Endothelial cell of umbilical vein (primary cell): ENCODE data around the gene TEX12. TPM values are rescaled to one million over a fixed set of nuclear protein-coding genes. Genes with fewer than 3 reads are reported as not detected.

Source experiments
- BruUV-seq: library from RNA; stranded (reverse); fragments of 400-500 nt; replicated peaks from 2 replicates; lab custom pipeline; 2021; lab: Mats Ljungman, UMichigan
- CTCF ChIA-PET: fragments of 300-600, 350-600 bp; sonication (Branson Sonifier 250); formaldehyde crosslinking; loops from one replicate; lab custom pipeline; 2021; ENCODE audit warnings: antibody characterized with exemption, inconsistent platforms; lab: Charles Lee
- POLR2A ChIA-PET: fragments of 300-600, 350-600 bp; sonication (Branson Sonifier 250); formaldehyde crosslinking; loops from one replicate; lab custom pipeline; 2021; ENCODE audit warnings: antibody characterized with exemption, inconsistent platforms; lab: Charles Lee
- DNase-seq: peaks from one replicate; pipeline ENCODE4 v3.0.0-alpha.2; 2011; ENCODE audit warnings: low read depth, low spot score
- FAIRE-seq: peaks from 2 replicates; lab custom pipeline; 2011; peaks lifted over from hg19 to GRCh38; lab: Jason Lieb, UNC
- H2AFZ ChIP-seq: 2 replicates; pipeline ENCODE4 v1.6.0; 2012; ENCODE audit warnings: low read depth, low read length, control low read depth, inconsistent platforms
- H3K27ac ChIP-seq: 2 replicates; pipeline ENCODE4 v1.5.1; 2011; ENCODE audit warnings: low read depth, mild to moderate bottlenecking, control low read depth, low read length, moderate library complexity; ENCODE audit not compliant: insufficient read depth
- H3K27me3 ChIP-seq, 2 experiments: 2 replicates each; pipeline versions ENCODE4 v1.6.0 to v1.6.1; 2011; ENCODE audit warnings: low read length in 2 of 2, mixed read lengths in 1 of 2; ENCODE audit not compliant: control insufficient read depth in 2 of 2, insufficient read depth in 2 of 2
- H3K36me3 ChIP-seq, 2 experiments: 2 replicates in 1 of 2; 3 replicates in 1 of 2; pipeline ENCODE4 v1.5.1; 2011; ENCODE audit warnings: low read length in 2 of 2, mild to moderate bottlenecking in 1 of 2, moderate library complexity in 1 of 2; ENCODE audit not compliant: control insufficient read depth in 2 of 2, insufficient read depth in 2 of 2; ENCODE audit errors: extremely low read depth in 1 of 2
- H3K4me1 ChIP-seq: 3 replicates; pipeline ENCODE4 v1.5.1; 2011; ENCODE audit warnings: mild to moderate bottlenecking, low read length; ENCODE audit not compliant: control insufficient read depth, insufficient read depth; ENCODE audit errors: extremely low read depth
- H3K4me2 ChIP-seq: 2 replicates; pipeline ENCODE4 v1.6.1; 2011; ENCODE audit warnings: low read length, control low read depth, mixed read lengths; ENCODE audit not compliant: insufficient read depth
- H3K4me3 ChIP-seq, 3 experiments: fragments of 200-600 bp in 1 of 3; sonication (generic), shearing (Covaris generic) in 1 of 3; replicated peaks in 1 of 3; 2 replicates each; pipeline ENCODE4 v1.5.1; 2011 to 2016; ENCODE audit warnings: control low read depth in 3 of 3, low read length in 3 of 3, mild to moderate bottlenecking in 2 of 3, inconsistent platforms in 1 of 3, low read depth in 1 of 3, moderate library complexity in 1 of 3; ENCODE audit not compliant: insufficient read depth in 1 of 3
- H3K79me2 ChIP-seq: 2 replicates; pipeline ENCODE4 v1.6.0; 2012; ENCODE audit warnings: low read length, inconsistent platforms; ENCODE audit not compliant: control insufficient read depth, insufficient read depth
- H3K9ac ChIP-seq: replicated peaks from 2 replicates; pipeline ENCODE3; 2011; ENCODE audit warnings: low read length, control low read depth; ENCODE audit not compliant: insufficient read depth; ENCODE audit errors: extremely low read depth
- H3K9me1 ChIP-seq: replicated peaks from 3 replicates; pipeline ENCODE4 v1.6.0; 2011; ENCODE audit warnings: mild to moderate bottlenecking, low read length; ENCODE audit not compliant: control insufficient read depth, insufficient read depth; ENCODE audit errors: extremely low read depth
- H3K9me3 ChIP-seq: replicated peaks from 2 replicates; pipeline ENCODE4 v1.5.1; 2012; ENCODE audit warnings: low read length, inconsistent platforms; ENCODE audit not compliant: control insufficient read depth, insufficient read depth
- H4K20me1 ChIP-seq: replicated peaks from 2 replicates; pipeline ENCODE3; 2011; ENCODE audit warnings: mild to moderate bottlenecking, low read length; ENCODE audit not compliant: control insufficient read depth, insufficient read depth; ENCODE audit errors: extremely low read depth
- EZH2 ChIP-seq: IDR thresholded peaks from 2 replicates; pipeline ENCODE4 v1.6.1; 2012; ENCODE audit warnings: borderline replicate concordance, low read depth, mild to moderate bottlenecking, moderate library complexity, low read length, inconsistent platforms; ENCODE audit not compliant: severe bottlenecking
- FOS ChIP-seq: IDR thresholded peaks from 2 replicates; pipeline ENCODE4 v1.6.1; 2011; ENCODE audit warnings: mild to moderate bottlenecking, low read length, moderate library complexity, borderline replicate concordance; ENCODE audit not compliant: insufficient read depth
- GATA2 ChIP-seq: IDR thresholded peaks from 2 replicates; pipeline ENCODE4 v1.7.0; 2011; ENCODE audit warnings: low read depth, mild to moderate bottlenecking, moderate library complexity, mixed read lengths, low read length; ENCODE audit not compliant: insufficient read length, insufficient read depth
- JUN ChIP-seq: IDR thresholded peaks from 2 replicates; pipeline ENCODE4 v1.6.1; 2011; ENCODE audit warnings: borderline replicate concordance, low read depth; ENCODE audit not compliant: insufficient read length, insufficient read depth
- MYC ChIP-seq: IDR thresholded peaks from one replicate; pipeline ENCODE4 v1.6.1; 2011; ENCODE audit warnings: mild to moderate bottlenecking, low read depth, low read length
- POLR2A ChIP-seq: IDR thresholded peaks from 2 replicates; pipeline ENCODE4 v1.6.1; 2012; ENCODE audit warnings: low read depth, mild to moderate bottlenecking, control low read depth, low read length
- POLR2AphosphoS5 ChIP-seq: IDR thresholded peaks from 2 replicates; pipeline ENCODE4 v1.6.1; 2012; ENCODE audit warnings: low read depth, mild to moderate bottlenecking, control low read depth, low read length, moderate library complexity; ENCODE audit not compliant: insufficient read depth
- dilution Hi-C: fragments of 300-500 bp; cut with MboI; formaldehyde crosslinking; loops from one replicate; pipeline ENCODE4 v1.15.0; 2019; ENCODE audit warnings: low sequenced_read_pairs; ENCODE audit not compliant: extremely low pct_ligation_motif_present
- intact Hi-C: fragments of 100-400 bp; cut with micrococcal nuclease; formaldehyde crosslinking; loops from one replicate; pipeline ENCODE4 v1.10.0; 2022
- polyA plus RNA-seq, 4 experiments: library from polyadenylated mRNA; depleted of rRNA in 3 of 4; stranded (reverse) in 3 of 4; unstranded in 1 of 4; fragments of >200 nt; gene quantifications; 2 replicates each; pipeline versions ENCODE4 v1.2.1 to v1.2.3, GENCODE V29; 2011 to 2012; ENCODE audit warnings: missing spikeins in 1 of 4
- total RNA-seq: library from RNA; stranded (reverse); gene quantifications from 2 replicates; pipeline ENCODE4 v1.2.3, GENCODE V29; 2021
- TF ChIP-seq, protein P1 (sequence below), 2 donors: IDR thresholded peaks; 1 replicate in 1 of 2; 2 replicates in 1 of 2; pipeline ENCODE4 v1.5.1; 2011; ENCODE audit warnings: low read length in 2 of 2, mild to moderate bottlenecking in 2 of 2, moderate library complexity in 2 of 2, control low read depth in 1 of 2, inconsistent platforms in 1 of 2, low read depth in 1 of 2; ENCODE audit not compliant: insufficient read depth in 1 of 2; ENCODE audit errors: extremely low read depth in 1 of 2
- TF ChIP-seq, protein P2 (sequence below): IDR thresholded peaks from 2 replicates; pipeline ENCODE4 v1.6.1; 2011; ENCODE audit not compliant: insufficient read depth, insufficient read length

The TEX12 gene
- total and polyA plus RNA-seq, 2 donors (not counting 3 experiments of a cell fraction or from before 2014, with no cell fraction given): 0.46 TPM; not detected in 1

DNA sequence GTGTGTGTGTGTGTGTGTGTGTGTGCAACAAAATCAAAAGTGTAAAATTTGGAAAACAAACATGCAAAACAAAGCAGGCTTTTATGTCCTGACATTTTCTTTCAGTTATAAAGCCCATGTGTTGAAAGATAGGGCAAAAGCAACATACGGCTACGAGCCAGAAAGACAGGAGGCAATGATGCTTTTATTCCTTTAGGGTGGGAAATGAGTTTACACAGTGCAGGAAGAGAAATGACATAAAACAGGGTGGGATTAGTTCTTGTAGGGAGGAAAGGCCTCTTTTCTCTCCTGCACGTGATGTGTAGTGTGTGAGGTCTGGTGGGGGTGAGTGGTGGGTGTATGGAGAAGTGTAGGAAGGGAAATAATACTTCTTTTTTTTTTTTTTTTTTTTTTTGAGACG lies 32.7 kb upstream of the TEX12 start:
- Histone ChIP-seq H3K36me3 (no peaks in the 10 kb centered on the region), H2AFZ (no peak overlapping the region), H3K79me2 (no peaks in the 10 kb centered on the region), H3K9me1 (no peaks in the 10 kb centered on the region), H3K4me3 (no peak overlapping the region), H3K9ac (no peak overlapping the region), H3K27me3 (no peaks in the 10 kb centered on the region), H4K20me1 (no peaks in the 10 kb centered on the region), H3K9me3 (no peaks in the 10 kb centered on the region), H3K4me1 (no peaks in the 10 kb centered on the region), H3K4me2 (no peak overlapping the region), H3K27ac (no peak overlapping the region)
- BruUV-seq: no TSS peak
- intact Hi-C loops (no loop called here), dilution Hi-C loops (no loop called here)
- no peak for DNase-seq
- POLR2A ChIA-PET: no interaction called here
- CTCF ChIA-PET: interaction anchor here (1.0 to 1.5 kb wide), 4 partner anchors 9 to 30 kb away, joined by 3 to 4 read pairs (median 4); partner anchors contain the start of gene IL18
- TF ChIP-seq EZH2: no peak
- TF ChIP-seq MYC: no peak
- TF ChIP-seq, protein P1, sequence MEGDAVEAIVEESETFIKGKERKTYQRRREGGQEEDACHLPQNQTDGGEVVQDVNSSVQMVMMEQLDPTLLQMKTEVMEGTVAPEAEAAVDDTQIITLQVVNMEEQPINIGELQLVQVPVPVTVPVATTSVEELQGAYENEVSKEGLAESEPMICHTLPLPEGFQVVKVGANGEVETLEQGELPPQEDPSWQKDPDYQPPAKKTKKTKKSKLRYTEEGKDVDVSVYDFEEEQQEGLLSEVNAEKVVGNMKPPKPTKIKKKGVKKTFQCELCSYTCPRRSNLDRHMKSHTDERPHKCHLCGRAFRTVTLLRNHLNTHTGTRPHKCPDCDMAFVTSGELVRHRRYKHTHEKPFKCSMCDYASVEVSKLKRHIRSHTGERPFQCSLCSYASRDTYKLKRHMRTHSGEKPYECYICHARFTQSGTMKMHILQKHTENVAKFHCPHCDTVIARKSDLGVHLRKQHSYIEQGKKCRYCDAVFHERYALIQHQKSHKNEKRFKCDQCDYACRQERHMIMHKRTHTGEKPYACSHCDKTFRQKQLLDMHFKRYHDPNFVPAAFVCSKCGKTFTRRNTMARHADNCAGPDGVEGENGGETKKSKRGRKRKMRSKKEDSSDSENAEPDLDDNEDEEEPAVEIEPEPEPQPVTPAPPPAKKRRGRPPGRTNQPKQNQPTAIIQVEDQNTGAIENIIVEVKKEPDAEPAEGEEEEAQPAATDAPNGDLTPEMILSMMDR (IDR thresholded peaks at IDR 0.05; ENCODE audit: extremely low read depth in 1 of 2, insufficient read depth in 1 of 2, low read depth in 1 of 2, low read length in 2 of 2): no peak
- no peak for TF ChIP-seq POLR2A
- no peak for TF ChIP-seq POLR2AphosphoS5
- FAIRE-seq: no peak

DNA sequence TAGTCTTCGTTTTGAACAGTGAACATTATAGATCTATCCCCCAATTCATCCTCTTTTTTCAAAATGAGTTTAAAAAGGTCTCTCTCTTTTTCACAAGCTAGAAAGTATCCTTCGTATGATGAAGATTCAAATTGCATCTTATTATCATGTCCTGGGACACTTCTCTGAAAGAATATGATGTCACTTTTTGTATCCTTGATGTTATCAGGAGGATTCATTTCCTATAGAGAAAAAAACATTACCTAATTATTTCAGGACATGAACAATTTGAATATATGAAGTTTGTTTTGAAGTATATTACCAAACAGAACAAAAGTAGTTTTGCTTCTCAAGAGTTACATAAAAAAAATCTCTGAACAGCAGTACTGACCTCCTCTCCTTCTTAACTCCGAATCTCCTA lies 23.6 kb upstream of the TEX12 start:
- CTCF ChIA-PET: interaction anchor here (0.7 to 1.1 kb wide), 2 partner anchors 9 to 13 kb away, joined by 3 read pairs; no protein-coding TSS in a partner anchor
- intact Hi-C loops (no loop called here), dilution Hi-C loops (no loop called here)
- Histone ChIP-seq H3K4me3 (no peak overlapping the region), H3K79me2 (no peaks in the 10 kb centered on the region), H3K36me3 (no peaks in the 10 kb centered on the region), H3K4me1 (no peaks in the 10 kb centered on the region), H3K27me3 (no peaks in the 10 kb centered on the region), H4K20me1 (no peaks in the 10 kb centered on the region), H3K9me3 (no peaks in the 10 kb centered on the region), H3K9me1 (no peaks in the 10 kb centered on the region), H3K9ac (no peak overlapping the region), H3K4me2 (no peak overlapping the region), H3K27ac (no peak overlapping the region), H2AFZ (no peak overlapping the region)
- no peak for FAIRE-seq
- DNase-seq: no peak
- TF ChIP-seq GATA2: no peak
- TF ChIP-seq MYC: no peak
- TF ChIP-seq, protein P1 (IDR thresholded peaks at IDR 0.05; ENCODE audit: extremely low read depth in 1 of 2, insufficient read depth in 1 of 2, low read depth in 1 of 2, low read length in 2 of 2): no peak
- TF ChIP-seq, protein P2, sequence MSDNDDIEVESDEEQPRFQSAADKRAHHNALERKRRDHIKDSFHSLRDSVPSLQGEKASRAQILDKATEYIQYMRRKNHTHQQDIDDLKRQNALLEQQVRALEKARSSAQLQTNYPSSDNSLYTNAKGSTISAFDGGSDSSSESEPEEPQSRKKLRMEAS: no peak
- no peak for TF ChIP-seq POLR2A
- no peak for TF ChIP-seq FOS
- TF ChIP-seq JUN: no peak
- TF ChIP-seq EZH2: no peak
- no peak for TF ChIP-seq POLR2AphosphoS5
- POLR2A ChIA-PET: no interaction called here
- BruUV-seq: no TSS peak
